Measurements from ENCODE around the gene SNORC. TPM values are rescaled to one million over a fixed set of nuclear protein-coding genes. Genes with fewer than 3 reads are reported as not detected.

The SNORC gene
- 0.04 and 1.2 TPM in 2 replicates for total RNA-seq

DNA sequence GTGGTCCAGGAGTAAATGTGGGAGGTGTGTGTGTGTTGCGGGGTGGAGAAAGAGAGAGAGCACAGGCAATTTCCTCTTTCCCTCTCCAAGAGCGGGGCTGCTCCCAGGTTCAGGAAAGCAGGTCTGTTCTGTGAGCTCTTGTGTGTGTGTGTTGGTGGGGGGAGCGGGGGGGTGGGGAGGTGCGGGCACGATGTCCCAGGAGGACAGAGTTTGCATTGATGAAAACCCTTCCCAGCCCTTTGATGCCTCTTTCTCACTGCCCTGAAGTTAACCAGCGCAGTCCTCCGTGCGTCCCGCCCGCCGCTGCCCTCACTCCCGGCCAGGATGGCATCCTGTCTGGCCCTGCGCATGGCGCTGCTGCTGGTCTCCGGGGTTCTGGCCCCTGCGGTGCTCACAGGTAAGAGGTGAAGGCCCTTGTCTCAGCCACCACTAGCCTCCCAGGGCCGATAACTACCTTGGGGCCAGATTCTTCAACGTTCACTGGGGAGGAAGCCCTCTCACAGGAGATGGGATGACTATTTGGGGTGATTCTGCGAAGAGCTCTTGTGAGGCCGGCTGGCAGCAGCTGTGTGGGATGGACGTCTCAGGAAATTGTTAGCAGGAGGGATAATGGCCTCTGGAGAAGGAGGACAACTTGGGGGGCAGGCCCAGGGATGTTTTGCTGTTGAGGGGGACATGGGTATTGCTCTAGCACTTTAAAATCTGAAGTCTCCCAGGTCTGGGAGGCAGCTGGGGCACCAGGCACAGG lies at the start of gene SNORC:
SNORC (plus strand) TSS at position 247 of the 748 bp plus-strand sequence; CDS start at position 325, 78 bp downstream.

Other genes starting within 250 kb of the SNORC start
- gene EFHD1, start 236.7 kb upstream of the SNORC start, total RNA-seq, result not detected in 2 replicates
- 22.8 and 26.4 TPM in 2 replicates for gene GIGYF2, start 172.9 kb upstream of the SNORC start, total RNA-seq
- gene KCNJ13, start 93.7 kb upstream of the SNORC start, total RNA-seq, result not detected in 2 replicates
- gene NGEF, start 143.0 kb downstream of the SNORC start, total RNA-seq, result 0.04 and 0.16 TPM in 2 replicates
- not detected in 2 replicates for gene NEU2, start 162.4 kb downstream of the SNORC start, total RNA-seq
- gene INPP5D, start 190.1 kb downstream of the SNORC start, total RNA-seq, result 21.6 and 27.3 TPM in 2 replicates

All from hair follicular keratinocyte (primary cell).